ENCODE results near the gene PLCD4.
A peak's percentile ranks its signal among the peaks of the same experiment; 100 is the strongest.

The PLCD4 gene

GRCh38 chr2:218607436-218608115 lies at the start of gene PLCD4:
Gene PLCD4, plus strand, starts transcription at chr2:218607899. Its CDS starts 7,841 bp downstream, at chr2:218615740.
- no peak for DNase-seq (ENCODE audit: low spot score)

DNA sequence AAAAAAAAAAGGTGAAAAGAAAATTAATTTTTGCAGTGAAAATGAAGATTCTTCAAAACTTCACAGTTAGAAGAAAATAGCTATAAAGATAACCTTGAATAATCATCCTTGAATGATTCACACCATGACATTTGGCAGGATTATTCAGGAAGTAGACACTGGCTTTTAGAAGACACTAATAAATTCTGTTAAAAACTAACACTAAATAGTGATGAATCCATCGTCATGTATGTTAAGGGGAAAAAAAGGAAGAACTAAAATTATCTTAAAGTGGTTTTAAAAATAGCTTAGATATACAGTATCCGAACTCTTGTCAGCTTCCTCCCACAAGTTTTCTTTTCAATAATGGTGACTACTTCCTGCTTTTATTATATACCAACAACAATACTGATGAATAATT lies 49.8 kb upstream of the PLCD4 start:
- DNase-seq (ENCODE audit: low spot score) = no peak

GRCh38 chr2:218558986-218559385 lies 48.7 kb upstream of the PLCD4 start:
- no peak for DNase-seq (ENCODE audit: low spot score)

- no peak for DNase-seq (ENCODE audit: low spot score)
Observed at GRCh38 chr2:218564056-218564455, 43.6 kb upstream of the PLCD4 start.

- DNase-seq (ENCODE audit: low spot score) = no peak
Observed at GRCh38 chr2:218566296-218566695, 41.4 kb upstream of the PLCD4 start.

- DNase-seq (ENCODE audit: low spot score) = no peak
Observed at GRCh38 chr2:218567797-218568189, 39.9 kb upstream of the PLCD4 start.

DNA sequence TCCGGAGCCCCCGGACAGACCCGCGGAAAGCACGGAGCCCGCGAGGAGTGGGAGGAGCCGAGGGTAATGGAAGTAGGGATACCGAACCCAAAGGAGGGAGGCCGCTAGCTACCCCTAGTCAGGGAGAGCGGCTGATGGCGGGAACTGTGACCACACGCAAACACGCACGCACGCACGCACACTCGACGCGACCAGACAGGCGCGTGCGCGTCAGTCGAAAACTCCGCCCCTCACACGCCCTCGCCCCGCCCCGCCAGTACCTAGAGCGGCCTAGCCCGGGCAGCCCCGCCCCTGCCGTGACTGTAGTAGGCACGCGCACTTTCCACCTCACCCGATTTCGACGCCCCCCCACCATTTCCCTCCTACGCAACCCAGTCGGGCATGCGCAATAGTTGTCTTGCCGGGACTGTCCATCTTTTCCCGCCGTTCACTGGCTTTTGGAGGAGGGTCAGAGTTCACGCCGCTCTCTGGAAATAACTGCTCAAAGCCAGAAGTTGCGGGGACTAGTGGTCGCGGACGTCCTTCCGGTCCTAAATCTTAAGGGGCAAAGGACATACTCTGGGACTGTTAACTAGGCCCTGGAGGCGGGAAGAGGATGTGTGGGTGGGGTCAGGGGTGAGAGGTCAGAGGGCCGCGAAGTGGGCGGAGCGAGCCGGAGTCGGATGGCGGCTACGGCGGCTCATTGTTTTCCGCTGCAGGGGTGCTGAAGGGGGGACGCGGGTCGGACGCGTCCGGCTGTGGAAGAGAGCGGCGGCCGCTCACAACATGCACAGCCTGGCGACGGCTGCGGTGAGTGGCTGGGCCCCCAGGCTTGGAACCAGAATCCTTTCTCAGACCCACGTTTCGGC lies 39.3 kb upstream of the PLCD4 start, which contains the start of the genes CNOT9 and USP37:
Gene CNOT9 (plus strand): TSS at position 650 of the 848 bp plus-strand sequence. CDS start 116 bp downstream, at position 766.
Gene USP37 (minus strand): TSS at position 162 of the 848 bp plus-strand sequence. CDS start 9,698 bp downstream, outside the sequence.
- DNase-seq (ENCODE audit: low spot score) = peak; percentile 97

GRCh38 chr2:218569038-218569431 lies 38.7 kb upstream of the PLCD4 start:
- peak; percentile 24 for DNase-seq (ENCODE audit: low spot score)

- DNase-seq (ENCODE audit: low spot score) = no peak
Observed at GRCh38 chr2:218569661-218570500, 37.8 kb upstream of the PLCD4 start.

GRCh38 chr2:218570850-218571249 lies 36.8 kb upstream of the PLCD4 start:
- no peak for DNase-seq (ENCODE audit: low spot score)

DNA sequence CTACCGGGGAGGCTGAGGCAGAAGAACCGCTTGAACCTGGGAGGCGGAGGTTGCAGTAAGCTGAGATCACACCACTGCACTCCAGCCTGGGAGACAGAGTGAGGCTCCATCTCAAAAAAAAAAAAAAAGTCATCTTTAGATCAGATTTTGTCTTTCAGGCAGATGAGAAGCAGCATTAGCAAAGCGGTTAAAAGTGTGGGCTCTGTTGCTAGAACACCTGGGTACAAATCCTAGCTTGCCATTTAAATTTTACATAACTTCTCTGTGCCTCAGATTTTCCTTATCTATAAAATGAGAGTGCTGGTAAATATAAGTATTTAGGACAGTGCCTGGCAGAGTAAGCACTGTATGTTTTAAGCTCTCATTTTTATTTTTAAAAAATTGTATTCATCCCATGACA lies 30.8 kb upstream of the PLCD4 start:
- DNase-seq (ENCODE audit: low spot score) = no peak

- no peak for DNase-seq (ENCODE audit: low spot score)
Observed at GRCh38 chr2:218577482-218578220, 30.0 kb upstream of the PLCD4 start.

GRCh38 chr2:218578272-218578877 lies 29.3 kb upstream of the PLCD4 start:
- no peak for DNase-seq (ENCODE audit: low spot score)

GRCh38 chr2:218582076-218582475 lies 25.6 kb upstream of the PLCD4 start:
- no peak for DNase-seq (ENCODE audit: low spot score)

GRCh38 chr2:218583983-218584850 lies 23.5 kb upstream of the PLCD4 start:
- DNase-seq (ENCODE audit: low spot score) = no peak

DNA sequence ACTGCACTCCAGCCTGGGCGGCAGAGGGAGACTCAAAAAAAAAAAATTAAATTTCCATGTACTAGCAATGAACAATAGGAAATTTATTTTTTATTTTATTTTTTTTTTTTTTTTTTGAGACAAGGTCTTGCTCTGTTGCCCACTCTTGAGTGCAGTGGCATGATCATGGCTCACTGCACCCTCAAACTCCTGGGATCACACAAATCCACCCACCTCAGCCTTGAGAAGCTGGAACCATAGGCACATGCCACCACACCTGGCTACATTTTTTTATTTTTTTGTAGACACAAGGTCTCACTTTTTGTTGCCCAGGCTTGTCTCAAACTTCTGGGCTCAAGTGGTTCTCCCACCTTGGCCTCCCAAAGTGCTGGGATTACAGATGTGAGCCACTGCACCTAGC lies 22.2 kb upstream of the PLCD4 start:
- DNase-seq (ENCODE audit: low spot score) = no peak

GRCh38 chr2:218605432-218605831 lies 2.3 kb upstream of the PLCD4 start:
- DNase-seq (ENCODE audit: low spot score) = no peak

DNA sequence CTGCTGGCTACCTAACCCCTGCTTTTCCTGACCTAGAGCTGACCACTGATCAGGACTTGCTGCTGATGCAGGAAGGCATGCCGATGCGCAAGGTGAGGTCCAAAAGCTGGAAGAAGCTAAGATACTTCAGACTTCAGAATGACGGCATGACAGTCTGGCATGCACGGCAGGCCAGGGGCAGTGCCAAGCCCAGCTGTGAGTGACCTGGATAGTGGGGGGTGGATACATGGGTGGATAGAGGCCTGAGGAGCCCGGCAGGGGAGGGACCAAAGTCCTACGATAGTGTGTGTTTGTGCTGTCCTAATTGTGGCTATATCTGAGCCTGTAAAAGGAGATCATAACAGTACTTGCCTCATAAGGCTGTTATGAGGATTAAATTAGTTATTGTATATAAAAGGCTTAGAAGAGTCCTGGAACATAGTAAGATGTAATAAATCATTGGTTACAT lies 8.2 kb downstream of the PLCD4 start:
- DNase-seq (ENCODE audit: low spot score) = no peak

DNA sequence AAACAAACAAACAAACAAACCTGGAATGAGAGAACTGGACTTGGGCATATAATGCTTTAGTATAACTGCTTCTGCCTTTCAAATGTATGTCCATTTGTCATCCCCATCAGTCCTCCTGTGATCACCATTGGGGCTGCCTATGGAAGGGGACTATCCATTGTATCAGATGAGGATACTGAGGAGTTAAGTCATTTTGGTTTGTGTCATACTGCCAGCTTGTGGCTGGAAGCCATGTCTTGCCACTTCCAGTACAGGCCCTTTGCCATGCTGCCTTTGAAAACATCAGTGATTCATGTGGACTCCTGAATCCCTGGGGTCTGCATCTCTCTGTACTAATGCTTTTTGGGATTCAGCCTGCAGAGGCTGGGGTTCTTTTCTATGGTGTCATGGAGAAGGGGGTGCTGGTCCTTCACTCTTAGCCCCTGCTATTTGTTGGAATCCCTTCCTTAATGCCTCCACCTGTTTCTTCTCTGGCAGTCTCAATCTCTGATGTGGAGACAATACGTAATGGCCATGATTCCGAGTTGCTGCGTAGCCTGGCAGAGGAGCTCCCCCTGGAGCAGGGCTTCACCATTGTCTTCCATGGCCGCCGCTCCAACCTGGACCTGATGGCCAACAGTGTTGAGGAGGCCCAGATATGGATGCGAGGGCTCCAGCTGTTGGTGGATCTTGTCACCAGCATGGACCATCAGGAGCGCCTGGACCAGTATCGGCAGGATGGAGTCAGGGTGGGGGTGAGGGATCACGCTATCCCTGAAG lies 10.6 kb downstream of the PLCD4 start:
- DNase-seq (ENCODE audit: low spot score) = no peak

Data from hematopoietic multipotent progenitor cell treated with erythropoietin and hydrocortisone succinate and interleukin-3 and kit ligand, for 15 days (in vitro differentiated cells).